ENCODE results near the gene ECE1.

- TF ChIP-seq, protein P1, sequence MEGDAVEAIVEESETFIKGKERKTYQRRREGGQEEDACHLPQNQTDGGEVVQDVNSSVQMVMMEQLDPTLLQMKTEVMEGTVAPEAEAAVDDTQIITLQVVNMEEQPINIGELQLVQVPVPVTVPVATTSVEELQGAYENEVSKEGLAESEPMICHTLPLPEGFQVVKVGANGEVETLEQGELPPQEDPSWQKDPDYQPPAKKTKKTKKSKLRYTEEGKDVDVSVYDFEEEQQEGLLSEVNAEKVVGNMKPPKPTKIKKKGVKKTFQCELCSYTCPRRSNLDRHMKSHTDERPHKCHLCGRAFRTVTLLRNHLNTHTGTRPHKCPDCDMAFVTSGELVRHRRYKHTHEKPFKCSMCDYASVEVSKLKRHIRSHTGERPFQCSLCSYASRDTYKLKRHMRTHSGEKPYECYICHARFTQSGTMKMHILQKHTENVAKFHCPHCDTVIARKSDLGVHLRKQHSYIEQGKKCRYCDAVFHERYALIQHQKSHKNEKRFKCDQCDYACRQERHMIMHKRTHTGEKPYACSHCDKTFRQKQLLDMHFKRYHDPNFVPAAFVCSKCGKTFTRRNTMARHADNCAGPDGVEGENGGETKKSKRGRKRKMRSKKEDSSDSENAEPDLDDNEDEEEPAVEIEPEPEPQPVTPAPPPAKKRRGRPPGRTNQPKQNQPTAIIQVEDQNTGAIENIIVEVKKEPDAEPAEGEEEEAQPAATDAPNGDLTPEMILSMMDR (IDR thresholded peaks at IDR 0.05), result no peak
- no peak for TF ChIP-seq EZH2phosphoT487 (IDR thresholded peaks at IDR 0.05)
These were observed 88.6 kb downstream of the ECE1 start for GRCh38 chr1:21201650-21202049.
